Neural cell (in vitro differentiated cells): ENCODE data around the gene TLE7. TPM values are rescaled to one million over a fixed set of nuclear protein-coding genes. Genes with fewer than 3 reads are reported as not detected.

Source experiments
- H2AFZ ChIP-seq: fragments of 200-600, 300-800 bp; sonication (generic), shearing (Covaris generic); 2 replicates; pipeline ENCODE4 v1.6.0; 2014; ENCODE audit warnings: low read depth, mild to moderate bottlenecking, antibody characterized with exemption, low read length, moderate library complexity
- H3F3A ChIP-seq: fragments of 200-600 bp; shearing (Covaris generic); 2 replicates; pipeline ENCODE4 v1.6.1; 2016; ENCODE audit warnings: mild to moderate bottlenecking, moderate library complexity, mixed read lengths, antibody characterized with exemption, low read length; ENCODE audit not compliant: insufficient read depth, poor library complexity, severe bottlenecking
- H3K27ac ChIP-seq: fragments of 200-600, 300-800 bp; sonication (generic), shearing (Covaris generic); 2 replicates; pipeline ENCODE4 v1.5.1; 2014; ENCODE audit warnings: mild to moderate bottlenecking, low read length, moderate library complexity
- H3K27me3 ChIP-seq: fragments of 300-800, 200-600 bp; sonication (generic), shearing (Covaris generic); 2 replicates; pipeline ENCODE4 v1.6.0; 2014; ENCODE audit warnings: mild to moderate bottlenecking, low read depth, low read length, moderate library complexity; ENCODE audit not compliant: insufficient read depth
- H3K36me3 ChIP-seq: fragments of 300-800, 200-600 bp; sonication (generic), shearing (Covaris generic); 2 replicates; pipeline ENCODE4 v1.5.1; 2014; ENCODE audit warnings: mild to moderate bottlenecking, antibody characterized with exemption, low read length, moderate library complexity; ENCODE audit not compliant: insufficient read depth
- H3K4me2 ChIP-seq: fragments of 300-800, 200-600 bp; sonication (generic), shearing (Covaris generic); 2 replicates; pipeline ENCODE4 v1.6.0; 2014; ENCODE audit warnings: mild to moderate bottlenecking, low read length
- H3K4me3 ChIP-seq: fragments of 300-800, 200-600 bp; sonication (generic), shearing (Covaris generic); 2 replicates; pipeline ENCODE4 v1.5.1; 2014; ENCODE audit warnings: mild to moderate bottlenecking, low read length, moderate library complexity
- H3K79me2 ChIP-seq: fragments of 200-600 bp; shearing (Covaris generic); replicated peaks from 2 replicates; pipeline ENCODE4 v1.6.0; 2014; ENCODE audit warnings: mild to moderate bottlenecking, low read length, moderate library complexity; ENCODE audit not compliant: insufficient read depth
- H3K9ac ChIP-seq: fragments of 300-800, 200-600 bp; sonication (generic), shearing (Covaris generic); 2 replicates; pipeline ENCODE4 v1.6.1; 2016; ENCODE audit warnings: mild to moderate bottlenecking, low read length, mixed read lengths
- H3K9me2 ChIP-seq: fragments of 200-600 bp; shearing (Covaris generic); 2 replicates; pipeline ENCODE4 v1.6.1; 2016; ENCODE audit warnings: mild to moderate bottlenecking, low read length, mixed read lengths; ENCODE audit not compliant: insufficient read depth
- H3K9me3 ChIP-seq: fragments of 200-600, 300-800 bp; sonication (generic), shearing (Covaris generic); 2 replicates; pipeline ENCODE4 v1.6.1; 2016; ENCODE audit warnings: mild to moderate bottlenecking, mixed run types, low read length, moderate library complexity, mixed read lengths
- H4K20me1 ChIP-seq: fragments of 200-600 bp; shearing (Covaris generic); 2 replicates; pipeline ENCODE4 v1.6.1; 2016; ENCODE audit warnings: mild to moderate bottlenecking, mixed run types; ENCODE audit not compliant: insufficient read depth
- CTCF ChIP-seq: fragments of 450-650 bp; IDR thresholded peaks from 2 replicates; pipeline ENCODE4 v1.5.1; 2014; ENCODE audit warnings: antibody characterized with exemption, mild to moderate bottlenecking, moderate library complexity; ENCODE audit not compliant: poor library complexity, severe bottlenecking
- EP300 ChIP-seq: fragments of 450-650 bp; conservative IDR thresholded peaks from 2 replicates; pipeline ENCODE4 v1.6.1; 2014; ENCODE audit warnings: antibody characterized with exemption, mild to moderate bottlenecking, moderate library complexity; ENCODE audit not compliant: poor library complexity, severe bottlenecking
- EZH2 ChIP-seq: fragments of 200-600, 300-800 bp; shearing (Covaris generic), sonication (generic); IDR thresholded peaks from 2 replicates; pipeline ENCODE4 v1.6.1; 2014; ENCODE audit warnings: antibody characterized with exemption, low read length, borderline replicate concordance, mild to moderate bottlenecking; ENCODE audit not compliant: insufficient read depth, poor library complexity, severe bottlenecking
- MXI1 ChIP-seq: fragments of 450-650 bp; conservative IDR thresholded peaks from 2 replicates; pipeline ENCODE4 v1.6.1; 2014; ENCODE audit warnings: antibody characterized with exemption, mild to moderate bottlenecking; ENCODE audit not compliant: poor library complexity, severe bottlenecking
- POLR2AphosphoS5 ChIP-seq: IDR thresholded peaks from 2 replicates; pipeline ENCODE4 v1.6.1; 2012
- RAD21 ChIP-seq: fragments of 450-650 bp; conservative IDR thresholded peaks from 2 replicates; pipeline ENCODE4 v1.6.1; 2014; ENCODE audit warnings: antibody characterized with exemption, mild to moderate bottlenecking, moderate library complexity
- SMC3 ChIP-seq: fragments of 450-650 bp; conservative IDR thresholded peaks from 2 replicates; pipeline ENCODE4 v1.6.1; 2014; ENCODE audit warnings: antibody characterized with exemption, mild to moderate bottlenecking, moderate library complexity; ENCODE audit not compliant: poor library complexity
- TAF1 ChIP-seq: IDR thresholded peaks from 2 replicates; pipeline ENCODE4 v1.6.1; 2012; ENCODE audit warnings: low read depth
- polyA plus RNA-seq: library from polyadenylated mRNA; depleted of rRNA; stranded (reverse); fragments of >200 nt; gene quantifications from 2 replicates; pipeline ENCODE4 v1.2.3, GENCODE V29; 2014
- TF ChIP-seq, protein P1 (sequence below): IDR thresholded peaks from 2 replicates; pipeline ENCODE4 v1.6.1; 2012; ENCODE audit warnings: borderline replicate concordance

The TLE7 gene
- polyA plus RNA-seq, 1 donor from 2014 or later, result not detected

- H3K9ac ChIP-seq, result no peak overlapping the region
- no peak for TF ChIP-seq EP300
- no peak for TF ChIP-seq MXI1
- no peak for TF ChIP-seq SMC3
- TF ChIP-seq RAD21, result no peak
- TF ChIP-seq, protein P1, sequence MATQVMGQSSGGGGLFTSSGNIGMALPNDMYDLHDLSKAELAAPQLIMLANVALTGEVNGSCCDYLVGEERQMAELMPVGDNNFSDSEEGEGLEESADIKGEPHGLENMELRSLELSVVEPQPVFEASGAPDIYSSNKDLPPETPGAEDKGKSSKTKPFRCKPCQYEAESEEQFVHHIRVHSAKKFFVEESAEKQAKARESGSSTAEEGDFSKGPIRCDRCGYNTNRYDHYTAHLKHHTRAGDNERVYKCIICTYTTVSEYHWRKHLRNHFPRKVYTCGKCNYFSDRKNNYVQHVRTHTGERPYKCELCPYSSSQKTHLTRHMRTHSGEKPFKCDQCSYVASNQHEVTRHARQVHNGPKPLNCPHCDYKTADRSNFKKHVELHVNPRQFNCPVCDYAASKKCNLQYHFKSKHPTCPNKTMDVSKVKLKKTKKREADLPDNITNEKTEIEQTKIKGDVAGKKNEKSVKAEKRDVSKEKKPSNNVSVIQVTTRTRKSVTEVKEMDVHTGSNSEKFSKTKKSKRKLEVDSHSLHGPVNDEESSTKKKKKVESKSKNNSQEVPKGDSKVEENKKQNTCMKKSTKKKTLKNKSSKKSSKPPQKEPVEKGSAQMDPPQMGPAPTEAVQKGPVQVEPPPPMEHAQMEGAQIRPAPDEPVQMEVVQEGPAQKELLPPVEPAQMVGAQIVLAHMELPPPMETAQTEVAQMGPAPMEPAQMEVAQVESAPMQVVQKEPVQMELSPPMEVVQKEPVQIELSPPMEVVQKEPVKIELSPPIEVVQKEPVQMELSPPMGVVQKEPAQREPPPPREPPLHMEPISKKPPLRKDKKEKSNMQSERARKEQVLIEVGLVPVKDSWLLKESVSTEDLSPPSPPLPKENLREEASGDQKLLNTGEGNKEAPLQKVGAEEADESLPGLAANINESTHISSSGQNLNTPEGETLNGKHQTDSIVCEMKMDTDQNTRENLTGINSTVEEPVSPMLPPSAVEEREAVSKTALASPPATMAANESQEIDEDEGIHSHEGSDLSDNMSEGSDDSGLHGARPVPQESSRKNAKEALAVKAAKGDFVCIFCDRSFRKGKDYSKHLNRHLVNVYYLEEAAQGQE, result no peak
- TF ChIP-seq TAF1, result no peak
- no peak for TF ChIP-seq CTCF
- no peak for TF ChIP-seq POLR2AphosphoS5
- no peak for TF ChIP-seq EZH2
- no peaks in the 10 kb centered on the region for H4K20me1 ChIP-seq
- no peak overlapping the region for H3K4me3 ChIP-seq
- no peak overlapping the region for H3K27ac ChIP-seq
- H2AFZ ChIP-seq, result no peak overlapping the region
- no peaks in the 10 kb centered on the region for H3K9me2 ChIP-seq
- no peaks in the 10 kb centered on the region for H3F3A ChIP-seq
- H3K4me2 ChIP-seq, result no peak overlapping the region
- no peaks in the 10 kb centered on the region for H3K36me3 ChIP-seq
- H3K79me2 ChIP-seq, result peaks cover 27% of the 10 kb centered on the region
- H3K27me3 ChIP-seq, result no peaks in the 10 kb centered on the region
- no peaks in the 10 kb centered on the region for H3K9me3 ChIP-seq
Measured at GRCh38 chr16:71459510-71459909, 17.7 kb upstream of the TLE7 start.

DNA sequence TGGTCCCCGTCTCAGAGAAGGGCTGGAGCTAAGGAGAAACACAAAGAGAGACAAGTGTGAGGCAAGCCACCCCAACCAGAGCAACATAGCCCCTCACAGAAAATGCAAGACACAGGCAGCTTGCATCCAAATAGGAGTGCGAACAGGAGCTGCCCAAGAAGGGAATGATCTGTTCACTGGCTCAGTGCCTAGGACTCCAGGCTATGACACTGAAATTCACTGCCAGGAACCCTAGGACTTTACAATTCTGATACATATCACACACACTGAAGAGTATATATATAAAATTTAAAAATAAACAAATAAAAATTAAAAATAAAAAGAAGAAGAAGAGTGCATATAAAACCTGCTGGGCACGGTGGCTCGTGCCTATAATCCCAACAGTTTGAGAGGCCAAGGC lies 14.9 kb upstream of the TLE7 start:
- no peaks in the 10 kb centered on the region for H4K20me1 ChIP-seq
- no peak overlapping the region for H3K4me2 ChIP-seq
- no peak overlapping the region for H3K4me3 ChIP-seq
- H3F3A ChIP-seq, result no peaks in the 10 kb centered on the region
- TF ChIP-seq SMC3 (no peak), CTCF (no peak), RAD21 (no peak), TAF1 (no peak), EP300 (no peak), MXI1 (no peak), POLR2AphosphoS5 (no peak), EZH2 (no peak)
- TF ChIP-seq, protein P1, result no peak
- H3K36me3 ChIP-seq, result peaks cover 8% of the 10 kb centered on the region
- H3K9me2 ChIP-seq, result no peaks in the 10 kb centered on the region
- H3K9me3 ChIP-seq, result no peaks in the 10 kb centered on the region
- H3K79me2 ChIP-seq, result peaks cover 22% of the 10 kb centered on the region
- no peak overlapping the region for H3K9ac ChIP-seq
- H3K27ac ChIP-seq, result no peak overlapping the region
- no peaks in the 10 kb centered on the region for H3K27me3 ChIP-seq
- no peak overlapping the region for H2AFZ ChIP-seq
